HUES48 (cell line): ENCODE data around the gene PLK1.

Source experiments
- H3K27ac ChIP-seq: one replicate; pipeline ENCODE4 v1.7.0; 2013; ENCODE audit warnings: low read depth, low read length, inconsistent platforms
- H3K27me3 ChIP-seq: 2 replicates; pipeline ENCODE4 v1.6.1; 2013; ENCODE audit warnings: mild to moderate bottlenecking, low read length; ENCODE audit not compliant: control insufficient read depth, insufficient read depth
- H3K36me3 ChIP-seq: 2 replicates; pipeline ENCODE4 v1.6.1; 2013; ENCODE audit warnings: low read length; ENCODE audit not compliant: control insufficient read depth, insufficient read depth
- H3K4me1 ChIP-seq: 2 replicates; pipeline ENCODE4 v1.6.1; 2013; ENCODE audit warnings: mild to moderate bottlenecking, low read length; ENCODE audit not compliant: control insufficient read depth, insufficient read depth
- H3K4me3 ChIP-seq: 2 replicates; pipeline ENCODE4 v1.5.1; 2013; ENCODE audit warnings: mild to moderate bottlenecking, low read depth, low read length
- H3K9ac ChIP-seq: 2 replicates; pipeline ENCODE4 v1.6.1; 2013; ENCODE audit warnings: mild to moderate bottlenecking, low read depth, low read length, moderate library complexity
- H3K9me3 ChIP-seq: 2 replicates; pipeline ENCODE4 v1.6.1; 2013; ENCODE audit warnings: low read length; ENCODE audit not compliant: control insufficient read depth, insufficient read depth

Gene PLK1

GRCh38 chr16:23699100-23699499 is 20.4 kb downstream of the PLK1 start:
- Histone ChIP-seq H3K27me3 (no peaks in the 10 kb centered on the region), H3K4me3 (no peak overlapping the region), H3K27ac (no peak overlapping the region)

GRCh38 chr16:23700093-23700492 is 21.4 kb downstream of the PLK1 start:
- Histone ChIP-seq H3K36me3 (no peaks in the 10 kb centered on the region), H3K4me3 (no peak overlapping the region), H3K27me3 (no peaks in the 10 kb centered on the region), H3K27ac (no peak overlapping the region), H3K9ac (no peak overlapping the region), H3K4me1 (peaks cover 5% of the 10 kb centered on the region), H3K9me3 (0 out of 2 replicates have a peak, but pooled peaks cover 3% of the 10 kb centered on the region)

More at GRCh38 chr16:23699100-23699499, 20.4 kb downstream of the PLK1 start:
- 0 out of 2 replicates have a peak, but pooled peaks cover 3% of the 10 kb centered on the region for H3K9me3 ChIP-seq
- H3K9ac ChIP-seq = no peak overlapping the region
- peaks cover 5% of the 10 kb centered on the region for H3K4me1 ChIP-seq
- H3K36me3 ChIP-seq = no peaks in the 10 kb centered on the region

- Histone ChIP-seq H3K27ac (no peak overlapping the region), H3K9me3 (0 out of 2 replicates have a peak, but pooled peaks cover 3% of the 10 kb centered on the region), H3K9ac (no peak overlapping the region), H3K36me3 (no peaks in the 10 kb centered on the region), H3K27me3 (no peaks in the 10 kb centered on the region), H3K4me3 (no peak overlapping the region), H3K4me1 (peaks cover 5% of the 10 kb centered on the region)
Observed at GRCh38 chr16:23700509-23700908, 21.8 kb downstream of the PLK1 start.

- Histone ChIP-seq H3K4me1 (peaks cover 5% of the 10 kb centered on the region), H3K27me3 (no peaks in the 10 kb centered on the region), H3K9me3 (0 out of 2 replicates have a peak, but pooled peaks cover 3% of the 10 kb centered on the region), H3K36me3 (no peaks in the 10 kb centered on the region), H3K4me3 (no peak overlapping the region), H3K9ac (no peak overlapping the region), H3K27ac (no peak overlapping the region)
Observed at GRCh38 chr16:23701045-23701444, 22.4 kb downstream of the PLK1 start.

- Histone ChIP-seq H3K4me1 (peaks cover 5% of the 10 kb centered on the region), H3K36me3 (no peaks in the 10 kb centered on the region), H3K4me3 (no peak overlapping the region), H3K9ac (no peak overlapping the region), H3K27me3 (no peaks in the 10 kb centered on the region), H3K9me3 (0 out of 2 replicates have a peak, but pooled peaks cover 3% of the 10 kb centered on the region), H3K27ac (no peak overlapping the region)
Observed at GRCh38 chr16:23702951-23703350, 24.3 kb downstream of the PLK1 start.

GRCh38 chr16:23704772-23705516 is 26.3 kb downstream of the PLK1 start:
- no peak overlapping the region for H3K4me3 ChIP-seq
- H3K9ac ChIP-seq = no peak overlapping the region
- H3K9me3 ChIP-seq = 0 out of 2 replicates have a peak, but pooled peaks cover 3% of the 10 kb centered on the region
- no peak overlapping the region for H3K27ac ChIP-seq
- H3K4me1 ChIP-seq = peaks cover 5% of the 10 kb centered on the region
- H3K27me3 ChIP-seq = no peaks in the 10 kb centered on the region
- H3K36me3 ChIP-seq = no peaks in the 10 kb centered on the region

- Histone ChIP-seq H3K4me3 (no peak overlapping the region), H3K9me3 (0 out of 2 replicates have a peak, but pooled peaks cover 3% of the 10 kb centered on the region), H3K27ac (no peak overlapping the region), H3K4me1 (peaks cover 5% of the 10 kb centered on the region), H3K27me3 (no peaks in the 10 kb centered on the region), H3K9ac (no peak overlapping the region), H3K36me3 (no peaks in the 10 kb centered on the region)
Observed at GRCh38 chr16:23705517-23705902, 26.8 kb downstream of the PLK1 start.

- Histone ChIP-seq H3K9me3 (0 out of 2 replicates have a peak, but pooled peaks cover 3% of the 10 kb centered on the region), H3K4me3 (no peak overlapping the region), H3K27ac (no peak overlapping the region), H3K4me1 (no peaks in the 10 kb centered on the region), H3K36me3 (no peaks in the 10 kb centered on the region), H3K27me3 (no peaks in the 10 kb centered on the region), H3K9ac (no peak overlapping the region)
Observed at GRCh38 chr16:23706439-23706838, 27.8 kb downstream of the PLK1 start.

- no peak overlapping the region for H3K4me3 ChIP-seq
- no peak overlapping the region for H3K9ac ChIP-seq
- no peaks in the 10 kb centered on the region for H3K4me1 ChIP-seq
- no peaks in the 10 kb centered on the region for H3K36me3 ChIP-seq
- no peaks in the 10 kb centered on the region for H3K9me3 ChIP-seq
- H3K27ac ChIP-seq = no peak overlapping the region
- peaks cover 23% of the 10 kb centered on the region for H3K27me3 ChIP-seq
Observed at GRCh38 chr16:23709536-23709935, 30.8 kb downstream of the PLK1 start.

GRCh38 chr16:23710008-23710407 is 31.3 kb downstream of the PLK1 start:
- H3K27ac ChIP-seq = no peak overlapping the region
- H3K4me3 ChIP-seq = no peak overlapping the region
- H3K36me3 ChIP-seq = no peaks in the 10 kb centered on the region
- H3K9me3 ChIP-seq = no peaks in the 10 kb centered on the region
- no peaks in the 10 kb centered on the region for H3K4me1 ChIP-seq
- H3K27me3 ChIP-seq = peaks cover 26% of the 10 kb centered on the region
- no peak overlapping the region for H3K9ac ChIP-seq

- Histone ChIP-seq H3K27ac (no peak overlapping the region), H3K4me3 (no peak overlapping the region), H3K9me3 (no peaks in the 10 kb centered on the region), H3K4me1 (no peaks in the 10 kb centered on the region), H3K27me3 (peaks cover 26% of the 10 kb centered on the region), H3K36me3 (no peaks in the 10 kb centered on the region), H3K9ac (no peak overlapping the region)
Observed at GRCh38 chr16:23710504-23710903, 31.8 kb downstream of the PLK1 start.
